SW 1271 (cell line): ENCODE data around the gene PCDHA11.
A peak's percentile ranks its signal among the peaks of the same experiment; 100 is the strongest.
"Not testable (repeated sequence)": the region's sequence is repeated elsewhere in the genome, so short reads cannot be mapped to it uniquely, and the experiment has no call there.

Source experiments
- DNase-seq, 2 experiments: peaks; one replicate each; lab custom pipeline; 2025; lab: John Stamatoyannopoulos, UW

The PCDHA11 gene

GRCh38 chr5:140848139-140849102 is 20.3 kb upstream of the PCDHA11 start, which contains the start of gene PCDHA9:
Gene PCDHA9, plus strand, starts transcription at chr5:140848382. Its CDS starts 114 bp downstream, at chr5:140848496.
- not testable (repeated sequence) for DNase-seq

- not testable (repeated sequence) for DNase-seq
These were observed 18.7 kb upstream of the PCDHA11 start for GRCh38 chr5:140849831-140850634.

- DNase-seq, result no peak
These were observed 12.7 kb upstream of the PCDHA11 start, which contains the start of gene PCDHA10 for GRCh38 chr5:140855772-140856674. Gene PCDHA10, plus strand, starts transcription at chr5:140855897. Its CDS starts 152 bp downstream, at chr5:140856049.

- no peak for DNase-seq
These were observed 11.4 kb upstream of the PCDHA11 start for GRCh38 chr5:140857177-140857986.

GRCh38 chr5:140857987-140858240 is 10.8 kb upstream of the PCDHA11 start:
- no peak for DNase-seq

GRCh38 chr5:140862441-140863295 is 6.1 kb upstream of the PCDHA11 start:
- DNase-seq, result no peak

DNA sequence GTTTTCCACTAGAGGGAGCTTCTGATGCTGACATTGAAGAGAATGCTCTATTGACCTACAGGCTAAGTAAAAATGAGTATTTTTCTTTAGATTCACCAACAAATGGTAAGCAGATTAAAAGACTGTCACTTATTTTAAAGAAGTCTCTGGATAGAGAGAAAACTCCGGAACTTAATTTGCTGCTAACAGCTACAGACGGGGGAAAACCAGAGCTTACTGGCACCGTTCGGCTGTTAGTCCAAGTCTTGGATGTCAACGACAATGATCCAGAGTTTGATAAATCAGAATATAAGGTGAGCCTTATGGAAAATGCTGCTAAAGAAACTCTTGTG is 764 bp downstream of the PCDHA11 start:
- DNase-seq, result no peak

DNA sequence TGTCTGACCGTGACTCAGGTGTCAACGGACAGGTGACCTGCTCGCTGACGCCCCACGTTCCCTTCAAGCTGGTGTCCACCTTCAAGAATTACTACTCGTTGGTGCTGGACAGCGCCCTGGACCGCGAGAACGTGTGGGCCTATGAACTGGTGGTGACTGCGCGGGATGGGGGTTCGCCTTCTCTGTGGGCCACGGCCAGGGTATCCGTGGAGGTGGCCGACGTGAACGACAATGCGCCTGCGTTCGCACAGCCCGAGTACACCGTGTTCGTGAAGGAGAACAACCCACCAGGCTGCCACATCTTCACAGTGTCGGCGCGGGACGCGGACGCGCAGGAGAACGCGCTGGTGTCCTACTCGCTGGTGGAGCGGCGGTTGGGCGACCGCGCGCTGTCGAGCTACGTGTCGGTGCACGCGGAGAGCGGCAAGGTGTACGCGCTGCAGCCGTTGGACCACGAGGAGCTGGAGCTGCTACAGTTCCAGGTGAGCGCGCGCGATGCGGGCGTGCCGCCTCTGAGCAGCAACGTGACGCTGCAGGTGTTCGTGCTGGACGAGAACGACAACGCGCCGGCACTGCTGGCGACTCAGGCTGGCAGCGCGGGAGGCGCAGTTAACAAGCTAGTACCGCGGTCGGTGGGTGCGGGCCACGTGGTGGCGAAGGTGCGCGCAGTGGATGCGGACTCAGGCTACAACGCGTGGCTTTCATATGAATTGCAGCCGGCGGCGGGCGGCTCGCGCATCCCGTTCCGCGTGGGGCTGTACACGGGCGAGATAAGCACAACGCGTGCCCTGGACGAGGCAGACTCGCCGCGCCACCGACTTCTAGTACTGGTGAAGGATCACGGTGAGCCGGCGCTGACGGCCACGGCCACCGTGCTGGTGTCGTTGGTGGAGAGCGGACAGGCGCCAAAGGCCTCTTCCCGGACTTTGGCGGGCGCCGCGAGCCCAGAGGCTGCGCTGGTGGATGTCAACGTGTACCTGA is 1.8 kb downstream of the PCDHA11 start:
- no peak for DNase-seq

DNA sequence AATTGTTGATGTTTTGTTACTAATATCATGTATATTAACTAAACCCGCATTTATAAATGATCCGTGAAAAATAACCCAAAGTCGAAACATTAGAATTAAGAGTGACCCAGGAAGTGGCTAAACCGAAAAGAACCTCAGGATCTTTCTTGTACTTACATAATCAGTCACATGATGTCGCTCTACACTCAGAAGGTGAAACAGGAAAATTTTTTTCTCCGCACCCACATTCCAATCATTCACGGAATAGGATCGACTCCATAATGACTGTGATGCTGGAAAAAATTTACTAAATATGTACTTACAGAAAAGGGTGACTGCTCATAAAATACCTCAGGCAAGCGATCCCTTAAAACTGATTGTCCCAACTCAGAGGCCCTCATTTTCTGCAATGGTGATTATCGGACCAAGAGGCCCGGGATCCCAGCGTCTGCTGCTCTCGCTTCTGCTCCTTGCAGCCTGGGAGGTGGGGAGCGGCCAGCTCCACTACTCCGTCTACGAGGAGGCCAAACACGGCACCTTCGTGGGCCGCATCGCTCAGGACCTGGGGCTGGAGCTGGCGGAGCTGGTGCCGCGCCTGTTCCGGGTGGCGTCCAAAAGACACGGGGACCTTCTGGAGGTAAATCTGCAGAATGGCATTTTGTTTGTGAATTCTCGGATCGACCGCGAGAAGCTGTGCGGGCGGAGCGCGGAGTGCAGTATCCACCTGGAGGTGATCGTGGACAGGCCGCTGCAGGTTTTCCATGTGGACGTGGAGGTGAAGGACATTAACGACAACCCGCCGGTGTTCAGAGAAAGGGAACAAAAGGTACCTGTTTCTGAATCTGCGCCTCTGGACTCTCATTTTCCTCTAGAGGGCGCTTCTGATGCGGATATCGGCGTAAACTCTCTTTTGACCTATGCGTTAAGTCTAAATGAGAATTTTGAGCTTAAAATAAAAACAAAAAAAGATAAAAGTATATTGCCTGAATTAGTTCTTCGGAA is 6.6 kb downstream of the PCDHA11 start, which contains the start of gene PCDHA12:
TSS of gene PCDHA12 (plus strand) at position 224 of the 981 bp plus-strand sequence. CDS start at position 389, 165 bp downstream.
- DNase-seq, result peak; percentile 30 to 83

DNA sequence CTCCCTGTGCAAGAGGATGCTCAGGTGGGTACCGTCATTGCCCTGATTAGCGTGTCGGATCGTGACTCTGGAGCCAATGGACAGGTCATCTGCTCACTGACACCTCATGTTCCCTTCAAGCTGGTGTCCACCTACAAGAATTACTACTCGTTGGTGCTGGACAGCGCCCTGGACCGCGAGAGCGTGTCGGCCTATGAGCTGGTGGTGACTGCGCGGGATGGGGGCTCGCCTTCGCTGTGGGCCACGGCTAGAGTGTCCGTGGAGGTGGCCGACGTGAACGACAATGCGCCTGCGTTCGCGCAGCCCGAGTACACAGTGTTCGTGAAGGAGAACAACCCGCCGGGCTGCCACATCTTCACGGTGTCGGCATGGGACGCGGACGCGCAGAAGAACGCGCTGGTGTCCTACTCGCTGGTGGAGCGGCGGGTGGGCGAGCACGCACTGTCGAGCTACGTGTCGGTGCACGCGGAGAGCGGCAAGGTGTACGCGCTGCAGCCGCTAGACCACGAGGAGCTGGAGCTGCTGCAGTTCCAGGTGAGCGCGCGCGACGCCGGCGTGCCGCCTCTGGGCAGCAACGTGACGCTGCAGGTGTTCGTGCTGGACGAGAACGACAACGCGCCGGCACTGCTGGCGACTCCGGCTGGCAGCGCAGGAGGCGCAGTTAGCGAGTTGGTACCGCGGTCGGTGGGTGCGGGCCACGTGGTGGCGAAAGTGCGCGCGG is 7.9 kb downstream of the PCDHA11 start:
- not testable (repeated sequence) for DNase-seq

DNA sequence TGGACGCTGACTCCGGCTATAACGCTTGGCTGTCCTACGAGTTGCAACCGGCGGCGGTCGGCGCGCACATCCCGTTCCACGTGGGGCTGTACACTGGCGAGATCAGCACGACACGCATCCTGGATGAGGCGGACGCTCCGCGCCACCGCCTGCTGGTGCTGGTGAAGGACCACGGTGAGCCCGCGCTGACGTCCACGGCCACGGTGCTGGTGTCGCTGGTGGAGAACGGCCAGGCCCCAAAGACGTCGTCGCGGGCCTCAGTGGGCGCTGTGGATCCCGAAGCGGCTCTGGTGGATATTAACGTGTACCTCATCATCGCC is 8.5 kb downstream of the PCDHA11 start:
- no peak for DNase-seq

GRCh38 chr5:140881889-140882590 is 13.3 kb downstream of the PCDHA11 start, which contains the start of gene PCDHA13:
Gene PCDHA13, plus strand, starts transcription at chr5:140882124. Its CDS starts 145 bp downstream, at chr5:140882269.
- no peak for DNase-seq

DNA sequence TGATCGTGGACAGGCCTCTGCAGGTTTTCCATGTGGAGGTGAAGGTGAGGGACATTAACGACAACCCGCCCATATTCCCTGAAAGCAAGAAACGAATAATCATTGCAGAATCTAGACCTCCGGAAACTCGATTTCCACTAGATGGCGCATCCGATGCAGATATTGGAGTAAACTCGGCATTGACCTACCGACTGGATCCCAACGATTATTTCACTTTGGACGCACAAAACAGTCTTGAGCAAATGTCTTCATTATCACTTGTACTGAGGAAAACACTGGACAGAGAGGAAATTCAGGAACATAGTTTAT is 13.8 kb downstream of the PCDHA11 start:
- DNase-seq, result no peak

- no peak for DNase-seq
These were observed 14.6 kb downstream of the PCDHA11 start for GRCh38 chr5:140883373-140883772.

- no peak for DNase-seq
These were observed 15.4 kb downstream of the PCDHA11 start for GRCh38 chr5:140883927-140884697.

- DNase-seq, result no peak
These were observed 47.6 kb downstream of the PCDHA11 start for GRCh38 chr5:140916325-140916724.
